Stimulated activated CD4-positive, alpha-beta T cell treated with anti-CD3 and anti-CD28 coated beads, Interleukin-15, amount 100 ng/mL, for 24 hours (primary cell): ENCODE data around the gene INPP5E.
"Not testable (repeated sequence)": the region's sequence is repeated elsewhere in the genome, so short reads cannot be mapped to it uniquely, and the experiment has no call there.

Experiments used
- DNase-seq: peaks from one replicate; pipeline ENCODE4 v3.0.0-alpha.2; 2020

The INPP5E gene

GRCh38 chr9:136425367-136425766 lies 14.3 kb downstream of the INPP5E start:
- not testable (repeated sequence) for DNase-seq

- DNase-seq, result no peak
Measured at GRCh38 chr9:136424750-136425362, 14.8 kb downstream of the INPP5E start.

- no peak for DNase-seq
Measured at GRCh38 chr9:136423432-136424146, 16.1 kb downstream of the INPP5E start.

GRCh38 chr9:136422876-136423275 lies 16.8 kb downstream of the INPP5E start:
- DNase-seq, result no peak

GRCh38 chr9:136421791-136422190 lies 17.9 kb downstream of the INPP5E start:
- no peak for DNase-seq

- no peak for DNase-seq
Measured at GRCh38 chr9:136419092-136419420, 20.6 kb downstream of the INPP5E start.

- DNase-seq, result no peak
Measured at GRCh38 chr9:136418182-136419091, 21.2 kb downstream of the INPP5E start.

GRCh38 chr9:136416914-136417313 lies 22.7 kb downstream of the INPP5E start:
- DNase-seq, result no peak

- no peak for DNase-seq
Measured at GRCh38 chr9:136416427-136416826, 23.2 kb downstream of the INPP5E start.

- no peak for DNase-seq
Measured at GRCh38 chr9:136412962-136413361, 26.7 kb downstream of the INPP5E start.

GRCh38 chr9:136411378-136411777 lies 28.3 kb downstream of the INPP5E start:
- no peak for DNase-seq

GRCh38 chr9:136410500-136411287 lies 29.0 kb downstream of the INPP5E start, which contains the start of the genes ENTR1 and PMPCA:
ENTR1 (minus strand) TSS chr9:136410614; CDS start chr9:136410397, 217 bp downstream.
PMPCA (plus strand) TSS chr9:136410658; CDS start chr9:136410669, 11 bp downstream.
- DNase-seq, result peak; percentile 97

- peak; percentile 56 for DNase-seq
Measured at GRCh38 chr9:136409557-136410455, 29.8 kb downstream of the INPP5E start.

- no peak for DNase-seq
Measured at GRCh38 chr9:136407911-136408310, 31.7 kb downstream of the INPP5E start.

- not testable (repeated sequence) for DNase-seq
Measured at GRCh38 chr9:136407061-136407460, 32.6 kb downstream of the INPP5E start.

- not testable (repeated sequence) for DNase-seq
Measured at GRCh38 chr9:136405904-136406303, 33.7 kb downstream of the INPP5E start.

- DNase-seq, result no peak
Measured at GRCh38 chr9:136405481-136405880, 34.2 kb downstream of the INPP5E start.

GRCh38 chr9:136404801-136405136 lies 34.9 kb downstream of the INPP5E start:
- DNase-seq, result no peak

- peak; percentile 71 for DNase-seq
Measured at GRCh38 chr9:136403915-136404800, 35.5 kb downstream of the INPP5E start.

GRCh38 chr9:136403538-136403914 lies 36.1 kb downstream of the INPP5E start:
- peak; percentile 85 for DNase-seq

- DNase-seq, result no peak
Measured at GRCh38 chr9:136402067-136402466, 37.6 kb downstream of the INPP5E start.
